Measurements from ENCODE around the gene SEPTIN5.
A peak's percentile ranks its signal among the peaks of the same experiment; 100 is the strongest.

The SEPTIN5 gene

DNA sequence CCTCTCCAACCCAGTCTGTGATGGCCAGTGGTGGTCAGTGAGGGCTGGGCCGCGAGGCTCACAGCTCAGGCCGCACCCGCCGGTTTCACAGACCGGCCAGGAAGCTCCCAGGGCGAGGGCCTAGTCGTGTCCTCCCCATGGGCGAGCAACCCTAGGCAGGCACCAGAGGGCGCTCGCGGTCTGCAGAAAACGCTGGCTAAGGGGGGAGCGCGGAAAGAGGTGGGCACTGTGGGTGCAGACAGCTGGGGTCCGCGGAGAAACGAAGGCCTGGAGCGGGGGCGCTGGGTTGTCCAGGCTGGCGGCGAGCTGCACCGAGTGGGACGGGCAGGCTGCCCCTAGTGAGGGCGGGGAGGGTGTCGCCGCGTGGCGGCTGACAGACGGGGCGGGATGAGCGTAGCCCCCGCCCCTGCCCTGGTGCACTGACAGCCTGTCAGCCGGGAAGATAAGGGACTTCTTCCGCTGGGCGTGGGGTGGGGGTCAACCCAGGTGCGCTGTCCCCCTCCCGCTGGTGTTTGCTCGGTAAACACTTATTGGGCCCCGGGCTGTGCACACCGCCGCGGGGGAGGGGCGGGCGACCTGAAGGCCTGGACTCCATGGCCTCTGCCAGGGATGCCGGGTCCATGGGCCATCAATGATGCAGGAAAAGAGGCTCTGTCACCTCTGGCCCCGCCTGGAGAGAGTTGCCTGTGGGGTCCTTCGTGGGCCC is 16.5 kb downstream of the SEPTIN5 start:
- Histone ChIP-seq H3K36me3 (ENCODE audit: control insufficient read depth, insufficient read depth, low read length) (no peaks in the 10 kb centered on the region), H3K4me1 (ENCODE audit: control insufficient read depth, insufficient read depth, low read length, poor library complexity, severe bottlenecking) (no peaks in the 10 kb centered on the region), H3K9me3 (ENCODE audit: control insufficient read depth, low read length) (no peaks in the 10 kb centered on the region), H3K4me3 (ENCODE audit: extremely low read depth, insufficient read depth, low read length, poor library complexity, severe bottlenecking) (peak overlapping the region; percentile 25), H3K27ac (ENCODE audit: low read depth, low read length, severe bottlenecking) (no peak overlapping the region)
- 9 to 13% methylated on average over 45 to 47 of the region's 48 CpGs for WGBS, 2 experiments (ENCODE audit: insufficient coverage in 2 of 2)

DNA sequence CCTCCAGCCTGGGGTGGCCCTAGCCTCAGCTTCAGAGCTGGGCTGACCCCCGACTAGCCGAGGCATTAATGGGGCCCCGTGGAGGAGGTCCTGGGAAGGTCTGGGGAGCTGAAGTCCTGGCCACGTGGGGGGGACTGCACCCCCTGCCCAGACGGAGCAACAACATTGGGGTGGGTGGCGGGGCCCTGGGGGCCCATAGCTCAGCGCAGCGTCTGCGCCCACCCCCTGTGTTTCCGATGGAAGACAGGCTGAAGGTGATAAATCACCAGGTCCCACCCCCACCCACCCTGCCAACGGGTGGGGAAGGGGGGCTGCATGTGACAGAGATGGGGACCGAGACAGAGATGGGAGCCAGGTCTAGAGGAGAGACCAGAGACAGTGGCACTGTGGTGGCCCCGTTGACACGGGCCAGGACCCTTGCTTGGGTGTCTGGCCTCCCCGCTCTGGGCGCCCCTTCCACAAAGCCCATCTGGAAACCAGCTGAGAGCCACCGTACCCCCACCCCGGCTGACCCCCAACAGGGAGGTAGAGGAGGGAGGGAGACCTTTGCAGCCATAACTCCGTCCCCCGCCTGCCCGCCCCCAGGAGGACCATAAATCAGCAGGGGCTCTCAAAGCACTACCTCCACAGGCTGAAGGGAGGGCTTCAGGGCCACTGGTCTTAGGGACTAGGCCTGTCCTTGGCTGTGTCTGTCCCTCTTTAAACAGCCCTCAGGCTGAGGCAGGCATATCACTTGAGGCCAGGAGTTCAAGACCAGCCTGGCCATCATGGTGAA is 17.2 kb downstream of the SEPTIN5 start:
- Histone ChIP-seq H3K9me3 (ENCODE audit: control insufficient read depth, low read length) (no peaks in the 10 kb centered on the region), H3K36me3 (ENCODE audit: control insufficient read depth, insufficient read depth, low read length) (no peaks in the 10 kb centered on the region), H3K4me3 (ENCODE audit: extremely low read depth, insufficient read depth, low read length, poor library complexity, severe bottlenecking) (no peak overlapping the region), H3K27ac (ENCODE audit: low read depth, low read length, severe bottlenecking) (no peak overlapping the region), H3K4me1 (ENCODE audit: control insufficient read depth, insufficient read depth, low read length, poor library complexity, severe bottlenecking) (no peaks in the 10 kb centered on the region)
- WGBS, 2 experiments (ENCODE audit: insufficient coverage in 2 of 2) = 73 to 89% methylated on average over 4 to 9 of the region's 21 CpGs

DNA sequence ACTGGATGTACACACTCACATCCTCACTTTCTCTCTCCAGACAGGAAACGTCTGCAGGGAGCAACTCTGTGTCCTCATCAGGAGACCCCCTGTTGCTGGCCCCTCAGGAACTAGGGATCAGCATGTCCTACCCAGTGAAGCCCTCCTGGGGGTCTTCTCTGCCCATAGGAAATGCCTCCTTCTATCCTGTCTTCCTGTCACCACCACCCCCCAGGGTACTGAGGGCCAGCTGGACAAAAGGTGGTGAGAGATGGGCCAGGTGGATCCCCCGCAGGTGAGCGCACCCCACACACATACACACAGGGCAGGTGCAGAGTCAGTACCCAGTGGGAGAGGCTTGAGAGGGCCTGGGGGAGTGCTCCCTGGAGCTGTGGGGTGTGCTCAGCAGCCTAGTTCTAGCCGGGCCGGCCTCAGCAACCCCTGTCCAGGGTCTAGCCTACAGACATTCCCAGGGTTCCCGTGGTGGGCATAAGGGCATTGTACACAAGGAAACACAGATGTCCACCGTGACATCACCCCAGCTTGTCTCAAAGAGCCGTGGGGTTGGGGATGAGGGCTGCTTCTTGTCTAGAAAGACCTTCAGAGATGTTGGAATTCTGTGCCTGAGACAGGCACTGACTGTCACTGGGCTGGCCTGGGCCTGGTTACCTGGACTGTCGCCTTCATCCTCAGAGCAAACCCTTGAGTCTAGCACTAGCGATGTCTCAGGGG is 18.3 kb downstream of the SEPTIN5 start:
- no peak overlapping the region for H3K27ac ChIP-seq (ENCODE audit: low read depth, low read length, severe bottlenecking)
- no peak overlapping the region for H3K4me3 ChIP-seq (ENCODE audit: extremely low read depth, insufficient read depth, low read length, poor library complexity, severe bottlenecking)
- H3K4me1 ChIP-seq (ENCODE audit: control insufficient read depth, insufficient read depth, low read length, poor library complexity, severe bottlenecking) = no peaks in the 10 kb centered on the region
- 93 to 96% methylated on average over 8 of the region's 10 CpGs for WGBS, 2 experiments (ENCODE audit: insufficient coverage in 2 of 2)
- H3K9me3 ChIP-seq (ENCODE audit: control insufficient read depth, low read length) = no peaks in the 10 kb centered on the region
- H3K36me3 ChIP-seq (ENCODE audit: control insufficient read depth, insufficient read depth, low read length) = no peaks in the 10 kb centered on the region

DNA sequence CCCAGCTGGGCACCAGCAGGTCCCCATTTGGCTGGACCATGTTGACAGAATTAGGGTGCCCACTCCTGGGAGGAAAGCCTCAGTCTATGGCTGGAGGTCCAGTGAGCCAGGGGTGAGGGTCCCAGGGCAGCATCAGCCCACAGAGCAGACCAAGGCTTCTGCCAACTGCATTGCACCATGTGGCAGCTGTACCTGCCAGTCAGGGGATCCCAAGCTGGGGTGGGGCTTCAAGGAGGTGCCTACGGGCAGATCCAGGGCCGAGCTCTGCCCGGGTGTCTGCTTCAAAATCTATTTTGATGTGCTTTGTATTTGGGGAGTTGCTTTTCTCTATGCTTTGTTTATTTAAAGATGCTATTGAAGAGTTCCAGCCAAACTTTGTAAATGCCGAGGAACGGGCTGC is 19.5 kb downstream of the SEPTIN5 start:
- peaks cover 6% of the 10 kb centered on the region for H3K4me1 ChIP-seq (ENCODE audit: control insufficient read depth, insufficient read depth, low read length, poor library complexity, severe bottlenecking)
- no peaks in the 10 kb centered on the region for H3K9me3 ChIP-seq (ENCODE audit: control insufficient read depth, low read length)
- no peak overlapping the region for H3K27ac ChIP-seq (ENCODE audit: low read depth, low read length, severe bottlenecking)
- 88 to 90% methylated on average over 3 to 5 of the region's 5 CpGs for WGBS, 2 experiments (ENCODE audit: insufficient coverage in 2 of 2)
- H3K36me3 ChIP-seq (ENCODE audit: control insufficient read depth, insufficient read depth, low read length) = no peaks in the 10 kb centered on the region
- H3K4me3 ChIP-seq (ENCODE audit: extremely low read depth, insufficient read depth, low read length, poor library complexity, severe bottlenecking) = no peak overlapping the region

DNA sequence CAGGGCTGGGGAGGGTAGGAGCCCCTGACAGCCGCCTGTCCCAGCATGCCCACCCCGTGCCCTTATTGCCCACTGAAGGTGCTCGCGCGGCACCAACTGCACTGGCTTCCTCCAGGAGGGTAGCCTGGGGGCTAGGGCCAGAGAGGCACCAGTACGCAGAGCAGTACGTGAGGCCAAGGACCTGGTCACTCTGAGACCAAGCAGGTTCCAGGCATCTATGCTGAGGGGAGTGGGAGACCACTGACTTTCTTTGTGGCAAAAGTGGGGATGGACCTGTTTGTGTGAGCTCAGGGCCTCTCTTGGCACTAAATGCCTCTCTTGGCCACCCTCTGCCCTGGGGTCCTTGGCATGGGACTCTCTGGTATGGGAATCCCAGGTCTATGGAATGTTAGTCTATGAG is 19.9 kb downstream of the SEPTIN5 start:
- H3K9me3 ChIP-seq (ENCODE audit: control insufficient read depth, low read length) = no peaks in the 10 kb centered on the region
- H3K4me3 ChIP-seq (ENCODE audit: extremely low read depth, insufficient read depth, low read length, poor library complexity, severe bottlenecking) = no peak overlapping the region
- H3K27ac ChIP-seq (ENCODE audit: low read depth, low read length, severe bottlenecking) = no peak overlapping the region
- peaks cover 9% of the 10 kb centered on the region for H3K4me1 ChIP-seq (ENCODE audit: control insufficient read depth, insufficient read depth, low read length, poor library complexity, severe bottlenecking)
- no peaks in the 10 kb centered on the region for H3K36me3 ChIP-seq (ENCODE audit: control insufficient read depth, insufficient read depth, low read length)
- WGBS, 2 experiments (ENCODE audit: insufficient coverage in 2 of 2) = 89 to 90% methylated on average over 3 of the region's 7 CpGs

DNA sequence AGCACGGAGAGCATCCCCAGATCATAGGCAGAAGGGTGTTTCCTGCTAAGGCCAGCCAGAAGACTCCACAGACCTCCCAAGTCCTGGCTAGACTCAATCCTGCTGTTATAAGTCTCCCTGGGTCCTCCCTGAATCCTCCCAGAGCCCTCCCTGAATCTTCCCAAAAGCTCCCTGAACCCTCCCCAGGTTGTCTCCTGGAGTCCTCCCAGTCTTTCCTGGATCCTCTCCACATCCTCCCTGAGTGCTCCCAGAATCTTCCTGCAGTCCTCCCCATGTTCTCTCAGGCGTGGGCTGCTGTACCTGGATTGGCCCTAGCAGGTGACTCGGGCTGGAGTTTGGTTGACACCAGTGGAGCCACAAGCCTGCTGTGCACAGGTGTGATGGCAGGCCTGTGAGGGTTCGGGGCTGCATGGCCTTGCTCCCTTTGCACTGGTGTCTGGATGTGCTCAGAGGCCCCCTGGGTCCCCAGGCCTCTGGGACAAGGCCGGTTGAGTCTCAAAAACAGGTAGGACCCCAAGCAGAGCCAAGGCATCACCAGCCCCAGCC is 20.6 kb downstream of the SEPTIN5 start:
- H3K36me3 ChIP-seq (ENCODE audit: control insufficient read depth, insufficient read depth, low read length) = no peaks in the 10 kb centered on the region
- 88% methylated on average over 4 to 5 of the region's 5 CpGs for WGBS, 2 experiments (ENCODE audit: insufficient coverage in 2 of 2)
- H3K9me3 ChIP-seq (ENCODE audit: control insufficient read depth, low read length) = no peaks in the 10 kb centered on the region
- no peak overlapping the region for H3K4me3 ChIP-seq (ENCODE audit: extremely low read depth, insufficient read depth, low read length, poor library complexity, severe bottlenecking)
- peaks cover 9% of the 10 kb centered on the region for H3K4me1 ChIP-seq (ENCODE audit: control insufficient read depth, insufficient read depth, low read length, poor library complexity, severe bottlenecking)
- no peak overlapping the region for H3K27ac ChIP-seq (ENCODE audit: low read depth, low read length, severe bottlenecking)

GRCh38 chr22:19735665-19736510 is 21.6 kb downstream of the SEPTIN5 start:
- H3K27ac ChIP-seq (ENCODE audit: low read depth, low read length, severe bottlenecking) = no peak overlapping the region
- no peak overlapping the region for H3K4me3 ChIP-seq (ENCODE audit: extremely low read depth, insufficient read depth, low read length, poor library complexity, severe bottlenecking)
- WGBS, 2 experiments (ENCODE audit: insufficient coverage in 2 of 2) = 84 to 93% methylated on average over 17 to 19 of the region's 21 CpGs
- no peaks in the 10 kb centered on the region for H3K9me3 ChIP-seq (ENCODE audit: control insufficient read depth, low read length)
- no peaks in the 10 kb centered on the region for H3K36me3 ChIP-seq (ENCODE audit: control insufficient read depth, insufficient read depth, low read length)
- peaks cover 9% of the 10 kb centered on the region for H3K4me1 ChIP-seq (ENCODE audit: control insufficient read depth, insufficient read depth, low read length, poor library complexity, severe bottlenecking)

- Histone ChIP-seq H3K36me3 (ENCODE audit: control insufficient read depth, insufficient read depth, low read length) (no peaks in the 10 kb centered on the region), H3K4me3 (ENCODE audit: extremely low read depth, insufficient read depth, low read length, poor library complexity, severe bottlenecking) (no peak overlapping the region), H3K27ac (ENCODE audit: low read depth, low read length, severe bottlenecking) (no peak overlapping the region), H3K9me3 (ENCODE audit: control insufficient read depth, low read length) (no peaks in the 10 kb centered on the region), H3K4me1 (ENCODE audit: control insufficient read depth, insufficient read depth, low read length, poor library complexity, severe bottlenecking) (peaks cover 9% of the 10 kb centered on the region)
- WGBS, 2 experiments (ENCODE audit: insufficient coverage in 2 of 2) = 70 to 83% methylated on average over 11 of the region's 17 CpGs
Measured at GRCh38 chr22:19737846-19738663, 23.8 kb downstream of the SEPTIN5 start.

- Histone ChIP-seq H3K9me3 (ENCODE audit: control insufficient read depth, low read length) (no peaks in the 10 kb centered on the region), H3K36me3 (ENCODE audit: control insufficient read depth, insufficient read depth, low read length) (no peaks in the 10 kb centered on the region), H3K27ac (ENCODE audit: low read depth, low read length, severe bottlenecking) (no peak overlapping the region), H3K4me3 (ENCODE audit: extremely low read depth, insufficient read depth, low read length, poor library complexity, severe bottlenecking) (no peak overlapping the region), H3K4me1 (ENCODE audit: control insufficient read depth, insufficient read depth, low read length, poor library complexity, severe bottlenecking) (peaks cover 9% of the 10 kb centered on the region)
- 84 to 86% methylated on average over 28 to 29 of the region's 31 CpGs for WGBS, 2 experiments (ENCODE audit: insufficient coverage in 2 of 2)
Measured at GRCh38 chr22:19738664-19739447, 24.6 kb downstream of the SEPTIN5 start.
